Heart right ventricle (tissue), 16 donors: ENCODE results near the gene NUP54. TPM values are rescaled to one million over a fixed set of nuclear protein-coding genes. Genes with fewer than 3 reads are reported as not detected.

ENCODE experiments used
- ATAC-seq, 8 donors: fragments of 200-7000 bp; cut with Tn5 transposase; one replicate each; pipeline ENCODE4 v1.9.1; 2020; ENCODE audit warnings: mild to moderate bottlenecking in 8 of 8, moderate library complexity in 8 of 8, moderate number of reproducible peaks in 1 of 8
- DNase-seq, 2 donors: peaks; one replicate each; pipeline ENCODE4 v3.0.0-alpha.2; 2020
- H3K27ac ChIP-seq, 10 donors: fragments of 200-600 bp; sonication (generic) in 2 of 10; one replicate each; pipeline versions ENCODE4 v1.5.0 to v1.8.0; 2020 to 2022; ENCODE audit warnings: mild to moderate bottlenecking in 3 of 10
- H3K27me3 ChIP-seq, 7 donors: fragments of 200-600 bp; one replicate each; pipeline ENCODE4 v1.8.0; 2021 to 2022; ENCODE audit warnings: mild to moderate bottlenecking in 2 of 7
- H3K36me3 ChIP-seq, 9 donors: fragments of 200-600 bp; sonication (generic) in 1 of 9; one replicate each; pipeline versions ENCODE4 v1.5.0 to v1.8.0; 2020 to 2022; ENCODE audit warnings: mild to moderate bottlenecking in 2 of 9
- H3K4me1 ChIP-seq, 9 donors: fragments of 200-600 bp; sonication (generic) in 1 of 9; one replicate each; pipeline versions ENCODE4 v1.5.0 to v1.8.0; 2020 to 2022; ENCODE audit warnings: mild to moderate bottlenecking in 4 of 9
- H3K4me3 ChIP-seq, 10 donors: fragments of 200-600 bp; sonication (generic) in 2 of 10; one replicate each; pipeline versions ENCODE4 v1.5.0 to v1.8.0; 2020 to 2022; ENCODE audit warnings: mild to moderate bottlenecking in 7 of 10, moderate library complexity in 2 of 10
- H3K9me3 ChIP-seq, 11 donors: fragments of 200-600 bp in 10 of 11; sonication (generic) in 2 of 11; one replicate each; pipeline versions ENCODE4 v1.5.0 to v1.8.0; 2013 to 2022; ENCODE audit warnings: mild to moderate bottlenecking in 2 of 11, control low read depth in 1 of 11, moderate library complexity in 1 of 11
- WGBS, 2 donors: extraction: QIAGEN DNeasy Blood & Tissue Kit; methylation state at CpG; one replicate each; pipeline ENCODE4 v1.1.7; 2013; ENCODE audit warnings: inconsistent platforms in 1 of 2; 5-methylcytosine and 5-hydroxymethylcytosine counted together
- intact Hi-C, 10 donors: fragments of 100-400 bp; cut with DNase I; formaldehyde crosslinking; loops; one replicate each; pipeline versions ENCODE4 v1.11.1 to v1.14.2; 2022
- polyA plus RNA-seq, 2 donors: library from polyadenylated mRNA; stranded (reverse); fragments of 200-250 nt; gene quantifications; one replicate each; pipeline ENCODE4 v1.2.3, GENCODE V29; 2013
- total RNA-seq, 10 donors: library from RNA; stranded (reverse); fragmentation: NEBNext Ultra II Directional in 3 of 10; extraction: Animal tissue kit (Norgen Biotek cat#: 25700) in 3 of 10; gene quantifications; one replicate each; pipeline versions ENCODE4 v1.2.1 to v1.2.4, GENCODE V29; 2021 to 2023
- TF ChIP-seq, protein P1 (sequence below), 9 donors: fragments of 200-600 bp; sonication (generic) in 2 of 9; IDR thresholded peaks; one replicate each; pipeline versions ENCODE4 v1.5.0 to v1.8.0; 2021 to 2022; ENCODE audit warnings: antibody characterized with exemption in 9 of 9, mild to moderate bottlenecking in 5 of 9, moderate library complexity in 1 of 9
- donor health status: Arrhythmogenic right ventricular cardiomyopathy.
- donor health status: ischemic (EF 13 %, LVEDD 7.1; RV severe dilation, severe dysfunction).
- donor health status: healthy with polysubstance abuse.
- donor health status: DM: no; HTN: yes; CAD: no.
- donor health status: DM: no; HTN: no; CAD: no.
- donor health status: ischemic (EF 25% LVEDD 6.9; RV normal size, moderate dysfunction).
- donor health status: ischemic (EF 25% LVEDD 5.7; RV mildly dilated, moderate dysfunction).
- donor health status: healthy.
- donor health status: DM: yes; HTN: yes; CAD: no.
- donor health status: Ischemic cardiomyopathy.
- donor health status: ischemic (EF 35%, LVEDD 5.7; RV mildly dilated, moderate dysfunction).
- donor health status: nonischemic (EF 11% LVEDD 7.7; RV severe dilation, severe dysfunction).
- donor health status: DM: yes; HTN: yes; CAD: no.
- donor health status: PGD.
- donor health status: ischemic (EF 29% LVEDD 5.4; RV normal size, mild dysfunction).
- donor health status: nonischemic (EF 23%, LVEDD 6.1; RV moderate dilation, normal function).

NUP54 gene
- total and polyA plus RNA-seq, 12 donors: 9.6 to 25.8 (median 18.9) TPM

DNA sequence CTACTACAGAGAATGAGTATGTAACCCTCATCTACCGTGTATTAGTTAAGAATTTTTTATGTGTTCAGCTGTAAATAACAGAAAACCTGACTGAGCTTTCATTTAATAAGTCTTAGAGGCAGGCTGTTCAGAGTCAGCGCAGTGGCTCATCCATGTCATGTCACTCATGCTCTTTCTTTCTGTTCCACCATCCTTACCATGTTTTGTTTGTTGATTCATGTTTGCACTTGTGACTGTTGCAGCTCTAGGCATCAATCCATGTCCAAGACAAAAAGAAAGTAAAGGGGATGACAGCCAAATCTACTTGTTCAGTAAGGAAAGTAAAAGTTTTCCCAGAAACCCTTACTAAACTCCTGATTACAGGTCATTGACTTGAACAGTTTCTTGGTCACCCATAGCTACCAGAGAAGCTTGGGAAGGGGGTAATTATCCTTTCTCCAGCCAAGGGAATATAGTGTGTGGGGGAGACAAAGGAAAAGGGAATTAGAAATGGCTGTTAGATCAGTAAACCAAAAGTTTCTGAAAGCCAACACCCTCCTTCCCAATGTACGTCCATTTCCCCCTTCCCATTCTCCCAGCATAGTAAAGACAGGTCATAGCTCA, 64.7 kb downstream of the NUP54 start:
- intact Hi-C loops: no loop called here
- no peak overlapping the region for H3K4me3 ChIP-seq
- H3K36me3 ChIP-seq: no peaks in the 10 kb centered on the region
- ATAC-seq (no peak), DNase-seq (no peak)
- peak overlapping the region in 5 of 10 donors; percentile 13 to 48 (median 28) for H3K27ac ChIP-seq
- TF ChIP-seq, protein P1, sequence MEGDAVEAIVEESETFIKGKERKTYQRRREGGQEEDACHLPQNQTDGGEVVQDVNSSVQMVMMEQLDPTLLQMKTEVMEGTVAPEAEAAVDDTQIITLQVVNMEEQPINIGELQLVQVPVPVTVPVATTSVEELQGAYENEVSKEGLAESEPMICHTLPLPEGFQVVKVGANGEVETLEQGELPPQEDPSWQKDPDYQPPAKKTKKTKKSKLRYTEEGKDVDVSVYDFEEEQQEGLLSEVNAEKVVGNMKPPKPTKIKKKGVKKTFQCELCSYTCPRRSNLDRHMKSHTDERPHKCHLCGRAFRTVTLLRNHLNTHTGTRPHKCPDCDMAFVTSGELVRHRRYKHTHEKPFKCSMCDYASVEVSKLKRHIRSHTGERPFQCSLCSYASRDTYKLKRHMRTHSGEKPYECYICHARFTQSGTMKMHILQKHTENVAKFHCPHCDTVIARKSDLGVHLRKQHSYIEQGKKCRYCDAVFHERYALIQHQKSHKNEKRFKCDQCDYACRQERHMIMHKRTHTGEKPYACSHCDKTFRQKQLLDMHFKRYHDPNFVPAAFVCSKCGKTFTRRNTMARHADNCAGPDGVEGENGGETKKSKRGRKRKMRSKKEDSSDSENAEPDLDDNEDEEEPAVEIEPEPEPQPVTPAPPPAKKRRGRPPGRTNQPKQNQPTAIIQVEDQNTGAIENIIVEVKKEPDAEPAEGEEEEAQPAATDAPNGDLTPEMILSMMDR (IDR thresholded peaks at IDR 0.05): no peak
- H3K27me3 ChIP-seq: no peaks in the 10 kb centered on the region
- 71 to 79% methylated on average over 3 of the region's 3 CpGs for WGBS, 2 donors
- no peaks in the 10 kb centered on the region for H3K9me3 ChIP-seq
- peaks cover 0 to 44% (median 10%) of the 10 kb centered on the region in 9 donors for H3K4me1 ChIP-seq

DNA sequence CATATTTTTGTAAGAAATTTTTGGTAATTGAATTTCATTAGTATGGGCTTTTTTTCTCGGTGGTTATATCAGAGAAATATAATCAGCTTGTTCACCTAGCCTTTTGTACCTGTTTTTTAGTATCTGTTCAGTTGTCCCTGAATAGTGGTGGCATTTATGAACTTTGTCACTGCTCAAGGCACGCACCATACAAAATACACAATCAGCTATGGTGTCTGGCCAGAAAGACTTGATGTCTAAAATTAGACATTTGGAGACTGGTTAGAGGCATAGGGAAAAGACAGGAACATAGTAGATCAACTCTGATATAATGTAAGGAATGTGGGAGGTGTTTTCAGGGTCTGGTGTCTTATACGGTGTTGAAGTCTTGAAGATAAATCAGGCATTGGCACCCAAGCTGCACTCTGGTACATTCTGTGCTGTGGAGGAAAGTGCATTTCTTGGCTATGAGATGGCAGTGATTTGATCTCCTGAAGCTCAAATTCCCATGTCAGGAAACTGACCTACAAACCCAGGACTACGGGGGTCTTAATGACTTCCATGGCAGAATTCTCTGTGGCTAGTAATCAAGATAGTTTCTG, 70.1 kb downstream of the NUP54 start:
- intact Hi-C loops: loop anchor here in 3 of 10 donors (10.0 kb wide), 2 partner anchors 163 to 183 kb away; no protein-coding TSS in a partner anchor
- H3K27ac ChIP-seq: peak overlapping the region in 9 of 10 donors; percentile 1 to 63 (median 53)

DNA sequence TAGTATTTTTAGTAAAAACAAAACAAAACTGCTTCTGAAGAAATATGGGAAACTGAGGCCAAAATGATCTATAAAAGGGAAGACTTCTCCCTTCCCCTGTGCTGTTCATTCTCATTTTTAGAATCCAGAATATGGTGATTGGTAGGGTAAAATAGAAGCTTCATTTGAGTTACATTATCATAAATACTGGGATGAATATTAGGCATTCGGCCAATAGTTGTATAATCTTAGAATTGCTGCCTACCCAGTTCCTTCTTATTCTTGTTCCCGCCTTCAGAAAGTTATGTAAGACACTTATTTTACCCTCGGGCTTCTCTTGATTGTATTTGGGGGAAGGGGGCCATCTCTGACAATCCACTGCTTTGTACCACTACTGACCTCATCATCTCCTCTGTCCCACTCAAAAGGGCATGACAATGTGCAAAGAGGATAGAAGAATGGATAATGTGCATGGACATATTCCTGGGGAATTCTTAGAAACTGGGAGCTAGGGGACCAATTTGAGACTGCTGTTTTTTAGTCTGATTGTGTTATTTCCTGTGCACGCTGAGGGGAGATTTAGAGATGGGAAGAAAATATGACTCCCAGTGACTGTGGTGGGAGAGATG, 73.1 kb downstream of the NUP54 start:
- intact Hi-C loops: loop anchor here in 3 of 10 donors (10.0 kb wide), 2 partner anchors 160 to 180 kb away; no protein-coding TSS in a partner anchor
- Histone ChIP-seq H3K4me1 (peaks cover 0 to 20% (median 0%) of the 10 kb centered on the region in 9 donors), H3K27ac (peak overlapping the region; percentile 19 to 74 (median 45)), H3K9me3 (no peaks in the 10 kb centered on the region), H3K27me3 (no peaks in the 10 kb centered on the region), H3K4me3 (peak overlapping the region in 8 of 10 donors; percentile 5 to 44 (median 14)), H3K36me3 (no peaks in the 10 kb centered on the region)
- DNase-seq (no peak), ATAC-seq (peak in 1 of 8 donors; percentile 15)
- TF ChIP-seq, protein P1 (IDR thresholded peaks at IDR 0.05): no peak
- WGBS, 2 donors: 41 to 43% methylated on average over 4 of the region's 4 CpGs

More for the DNA sequence above, 70.1 kb downstream of the NUP54 start:
- H3K9me3 ChIP-seq: no peaks in the 10 kb centered on the region
- TF ChIP-seq, protein P1 (IDR thresholded peaks at IDR 0.05): no peak
- 24 to 37% methylated on average over 4 of the region's 4 CpGs for WGBS, 2 donors
- H3K4me3 ChIP-seq: peak overlapping the region in 3 of 10 donors; percentile 1 to 16 (median 4)
- no peaks in the 10 kb centered on the region for H3K36me3 ChIP-seq
- DNase-seq (no peak), ATAC-seq (peak in 6 of 8 donors; percentile 28 to 56 (median 36))
- peaks cover 0 to 17% (median 0%) of the 10 kb centered on the region in 9 donors for H3K4me1 ChIP-seq
- H3K27me3 ChIP-seq: no peaks in the 10 kb centered on the region

DNA sequence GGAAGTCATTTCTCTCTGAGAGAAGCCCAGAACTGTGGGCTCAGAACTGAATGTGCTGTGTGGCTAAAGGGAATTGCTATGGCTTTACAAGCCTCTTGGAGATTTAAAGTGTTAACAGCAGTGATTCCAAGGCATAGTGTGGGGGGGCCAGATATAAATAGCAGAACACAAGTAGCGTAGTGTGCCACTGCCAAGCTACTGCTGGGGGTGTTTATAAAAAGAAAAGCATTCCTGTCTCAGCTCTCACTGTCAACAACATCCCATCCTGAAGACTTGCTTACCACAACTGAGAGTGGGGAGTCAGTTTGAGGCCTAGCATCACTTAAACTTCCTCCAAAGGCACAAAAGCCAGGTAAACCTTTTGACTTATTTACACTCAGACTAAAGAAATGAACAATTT, 73.7 kb downstream of the NUP54 start, which contains the start of gene ART3:
Gene ART3 (plus strand): TSS at position 242 of the 400 bp plus-strand sequence. CDS start 1,181 bp downstream, outside the sequence.
- ATAC-seq: peak; percentile 67 to 96 (median 93)
- no peaks in the 10 kb centered on the region for H3K36me3 ChIP-seq
- H3K9me3 ChIP-seq: no peaks in the 10 kb centered on the region
- no peaks in the 10 kb centered on the region for H3K27me3 ChIP-seq
- TF ChIP-seq, protein P1 (IDR thresholded peaks at IDR 0.05): no peak
- H3K4me3 ChIP-seq: peak within 1 kb of the TSS in 8 of 10 donors; percentile 5 to 44 (median 14)
- intact Hi-C loops: loop anchor here in 3 of 10 donors (10.0 kb wide), 2 partner anchors 160 to 180 kb away; no protein-coding TSS in a partner anchor
- peak in 1 of 2 donors; percentile 58 for DNase-seq
- H3K27ac ChIP-seq: peak within 1 kb of the TSS; percentile 19 to 74 (median 49)
- 33 to 36% methylated on average over 1 of the region's 1 CpG for WGBS, 2 donors
- peaks cover 0 to 20% (median 0%) of the 10 kb centered on the region in 9 donors for H3K4me1 ChIP-seq
